LNCAP (cell line): ENCODE results near the gene CDPF1.

ENCODE experiments used
- CTCF ChIP-seq: fragments of 450-650 bp; IDR thresholded peaks from 2 replicates; pipeline ENCODE4 v1.5.1; 2017; ENCODE audit warnings: mild to moderate bottlenecking

The CDPF1 gene

GRCh38 chr22:46241396-46242007 is 8.6 kb downstream of the CDPF1 start:
- TF ChIP-seq CTCF, result no peak

DNA sequence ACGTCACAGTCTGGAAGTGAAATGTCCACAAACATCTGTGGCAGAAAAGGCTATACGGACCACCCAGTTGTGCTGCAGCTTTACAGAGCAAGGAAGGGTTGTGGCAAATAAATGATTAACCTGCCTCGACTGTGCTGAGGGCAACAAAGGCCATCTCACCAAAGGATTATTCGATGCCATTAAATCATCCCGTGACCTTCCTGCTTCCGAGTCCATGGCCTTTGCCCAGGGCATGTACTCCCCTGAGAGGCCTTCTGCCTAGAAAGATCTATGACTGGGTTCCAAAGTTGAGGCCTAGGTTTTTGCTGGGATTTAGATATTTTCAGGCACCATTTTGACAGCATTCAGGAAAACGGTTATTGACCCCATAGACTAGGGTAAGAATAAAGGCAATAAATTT is 9.2 kb downstream of the CDPF1 start:
- TF ChIP-seq CTCF, result no peak

- TF ChIP-seq CTCF, result no peak
Measured at GRCh38 chr22:46240506-46240905, 9.6 kb downstream of the CDPF1 start.

DNA sequence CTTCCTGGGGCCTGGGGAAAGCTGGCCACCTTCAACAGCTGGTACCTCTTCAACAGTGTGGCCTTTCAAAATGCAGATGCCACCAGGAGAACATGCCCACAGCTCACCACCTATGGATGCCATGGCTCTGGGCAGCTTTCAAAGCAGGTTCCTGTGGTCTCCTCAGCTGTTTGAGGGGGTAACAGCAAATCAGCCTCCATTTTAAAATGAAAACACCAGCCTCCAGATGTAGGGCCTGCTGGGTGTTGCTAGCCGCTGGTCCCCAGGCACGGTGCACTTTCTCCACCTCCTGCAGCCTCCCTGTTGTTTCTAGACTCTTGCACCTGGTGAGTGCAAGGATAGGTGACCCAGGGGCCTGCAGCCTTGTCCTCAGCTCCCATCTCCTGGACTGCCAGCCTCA is 10.0 kb downstream of the CDPF1 start:
- no peak for TF ChIP-seq CTCF

DNA sequence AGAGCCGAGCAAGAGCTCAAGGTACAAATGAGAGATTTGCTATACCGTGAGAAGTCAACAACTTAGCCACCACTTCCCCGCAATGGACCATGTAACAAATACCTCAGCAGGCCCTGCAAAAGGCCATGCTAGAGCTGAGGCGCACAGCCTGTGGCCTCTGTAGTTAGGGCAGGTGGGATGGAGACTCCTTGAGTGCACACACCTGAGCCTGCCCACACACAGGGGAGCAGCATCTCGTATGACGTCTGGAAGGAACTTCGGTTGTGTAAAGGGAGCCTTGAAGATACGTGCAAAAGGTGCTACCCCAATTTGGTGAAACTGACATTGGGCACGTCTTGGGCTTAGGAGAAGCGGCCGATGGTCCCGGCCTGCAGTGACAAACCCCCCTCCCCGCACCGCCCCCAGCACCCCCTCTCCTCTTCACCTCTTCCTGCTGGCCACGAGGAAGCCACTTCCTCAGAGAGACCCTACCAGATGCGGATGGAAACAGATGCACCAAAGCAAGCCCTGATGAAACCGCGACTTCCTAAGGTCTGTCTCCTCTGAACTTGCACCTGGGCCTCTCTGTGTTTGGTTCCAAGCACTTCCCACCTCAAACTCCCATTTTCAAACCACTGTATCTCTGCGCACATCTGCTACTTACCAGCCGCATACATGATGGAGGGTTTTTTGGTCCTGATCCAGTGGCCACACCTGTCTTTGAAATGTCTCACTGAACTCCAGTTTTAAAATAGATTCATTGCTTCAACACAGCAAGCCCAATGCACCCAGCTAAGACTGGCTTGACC is 10.6 kb downstream of the CDPF1 start:
- TF ChIP-seq CTCF, result no peak

- no peak for TF ChIP-seq CTCF
Measured at GRCh38 chr22:46238541-46238940, 11.6 kb downstream of the CDPF1 start.

DNA sequence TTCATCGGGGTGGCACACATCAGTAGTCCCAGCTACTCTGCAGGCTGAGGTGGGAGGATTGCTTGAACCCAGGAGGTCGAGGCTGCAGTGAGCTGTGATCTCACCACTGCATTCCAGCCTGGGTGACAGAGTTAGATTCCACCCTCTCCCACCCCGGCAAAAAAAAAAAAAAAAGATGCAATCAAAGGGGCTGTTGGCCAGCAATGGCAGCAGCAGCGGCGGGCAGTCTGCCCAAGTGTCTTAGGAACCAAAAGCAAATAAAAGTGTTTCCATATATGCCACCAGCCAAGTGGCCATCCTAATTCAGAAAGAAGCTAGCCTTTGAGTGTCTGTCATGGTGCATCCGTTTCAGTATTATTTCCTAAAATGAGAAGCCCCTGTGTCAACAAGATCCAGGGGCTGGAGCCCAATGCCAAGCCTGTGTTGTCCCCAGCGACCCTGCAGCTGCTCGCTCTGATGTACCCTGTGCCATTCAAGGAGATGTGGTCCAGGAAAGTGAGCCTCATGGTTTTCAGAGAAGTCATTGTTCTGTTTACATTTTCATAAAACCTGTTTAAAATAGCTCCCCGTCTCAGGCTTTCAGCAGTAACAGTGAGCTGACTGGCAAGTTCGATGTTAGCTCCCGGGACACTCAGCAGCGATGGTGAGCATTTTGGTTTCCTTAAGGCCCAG is 12.5 kb downstream of the CDPF1 start:
- TF ChIP-seq CTCF, result no peak
